ENCODE results near the gene HYOU1.

GRCh38 chr11:119093942-119094815, 37.2 kb upstream of the HYOU1 start:
- no peak for TF ChIP-seq CTCF (IDR thresholded peaks at IDR 0.05 in 4 of 5, conservative IDR thresholded peaks at IDR 0.05 in 1 of 5)
- no peak for TF ChIP-seq POLR2A (IDR thresholded peaks at IDR 0.05)
